Measurements from ENCODE around the gene KRTAP10-6.
"Not testable (repeated sequence)": the region's sequence is repeated elsewhere in the genome, so short reads cannot be mapped to it uniquely, and the experiment has no call there.

KRTAP10-6 gene

DNA sequence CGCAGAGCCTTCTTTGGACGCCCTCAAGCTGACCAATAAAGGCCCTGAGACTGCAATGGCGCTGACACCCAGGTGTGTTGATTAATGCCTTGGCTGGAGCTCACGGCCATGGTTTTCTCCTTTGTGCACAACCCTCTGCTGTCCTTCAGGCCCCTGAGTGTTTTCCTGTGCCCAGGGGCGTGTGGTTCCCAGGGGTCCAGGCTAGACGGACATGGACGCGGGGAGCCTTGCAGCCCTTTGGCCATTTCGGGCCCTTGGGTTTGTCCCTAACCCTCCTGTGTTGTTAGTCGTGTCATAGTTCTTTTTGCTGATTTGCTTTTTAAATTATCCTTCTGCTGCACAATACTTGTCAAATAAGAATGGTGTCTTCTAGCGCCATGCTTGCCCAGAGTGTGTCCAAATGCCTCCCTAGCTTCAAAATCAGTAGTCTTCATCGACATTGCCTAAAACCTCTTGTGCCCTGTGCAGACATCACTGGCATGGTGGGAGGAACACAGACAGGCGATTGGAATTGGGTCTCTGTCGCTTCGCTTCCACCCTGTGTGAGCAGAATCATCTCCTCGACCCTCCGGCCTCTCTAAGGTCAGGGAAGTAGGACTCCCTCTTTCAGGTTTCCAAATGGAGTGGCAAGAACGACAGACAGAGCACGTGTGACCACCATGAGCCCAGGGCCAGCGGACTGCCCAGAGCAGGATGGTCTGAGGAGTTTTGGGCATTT, 16.8 kb downstream of the KRTAP10-6 start:
- TF ChIP-seq CTCF (conservative IDR thresholded peaks at IDR 0.05; ENCODE audit: control insufficient read depth, insufficient read depth, low read depth, low read length), result no peak
- H3K4me3 ChIP-seq (ENCODE audit: control insufficient read depth, low read depth, low read length), result no peak overlapping the region
- no peak for DNase-seq (ENCODE audit: low read depth)

- no peak for DNase-seq (ENCODE audit: low read depth)
- TF ChIP-seq CTCF (conservative IDR thresholded peaks at IDR 0.05; ENCODE audit: control insufficient read depth, insufficient read depth, low read depth, low read length), result no peak
Measured at GRCh38 chr21:44574457-44575306, 17.6 kb downstream of the KRTAP10-6 start.

DNA sequence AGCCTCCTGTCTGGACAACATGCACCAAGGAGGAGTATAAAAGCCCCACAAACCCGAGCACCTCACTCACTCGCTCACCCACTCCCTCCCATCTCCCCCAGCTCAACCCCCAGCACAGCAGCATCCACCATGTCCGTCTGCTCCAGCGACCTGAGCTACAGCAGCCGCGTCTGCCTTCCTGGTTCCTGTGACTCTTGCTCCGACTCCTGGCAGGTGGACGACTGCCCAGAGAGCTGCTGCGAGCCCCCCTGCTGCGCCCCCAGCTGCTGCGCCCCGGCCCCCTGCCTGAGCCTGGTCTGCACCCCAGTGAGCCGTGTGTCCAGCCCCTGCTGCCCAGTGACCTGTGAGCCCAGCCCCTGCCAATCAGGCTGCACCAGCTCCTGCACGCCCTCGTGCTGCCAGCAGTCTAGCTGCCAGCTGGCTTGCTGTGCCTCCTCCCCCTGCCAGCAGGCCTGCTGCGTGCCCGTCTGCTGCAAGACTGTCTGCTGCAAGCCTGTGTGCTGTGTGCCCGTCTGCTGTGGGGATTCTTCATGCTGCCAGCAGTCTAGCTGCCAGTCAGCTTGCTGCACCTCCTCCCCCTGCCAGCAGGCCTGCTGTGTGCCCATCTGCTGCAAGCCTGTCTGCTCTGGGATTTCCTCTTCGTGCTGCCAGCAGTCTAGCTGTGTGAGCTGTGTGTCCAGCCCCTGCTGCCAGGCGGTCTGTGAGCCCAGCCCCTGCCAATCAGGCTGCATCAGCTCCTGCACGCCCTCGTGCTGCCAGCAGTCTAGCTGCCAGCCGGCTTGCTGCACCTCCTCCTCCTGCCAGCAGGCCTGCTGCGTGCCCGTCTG, 18.5 kb downstream of the KRTAP10-6 start, which contains the start of gene KRTAP10-4:
Gene KRTAP10-4 (plus strand): TSS at position 100 of the 827 bp plus-strand sequence. CDS start 30 bp downstream, at position 130.
- not testable (repeated sequence) for H3K4me3 ChIP-seq (ENCODE audit: control insufficient read depth, low read depth, low read length); DNase-seq (ENCODE audit: low read depth)

More at GRCh38 chr21:44574457-44575306, 17.6 kb downstream of the KRTAP10-6 start:
- H3K4me3 ChIP-seq (ENCODE audit: control insufficient read depth, low read depth, low read length), result no peak overlapping the region

DNA sequence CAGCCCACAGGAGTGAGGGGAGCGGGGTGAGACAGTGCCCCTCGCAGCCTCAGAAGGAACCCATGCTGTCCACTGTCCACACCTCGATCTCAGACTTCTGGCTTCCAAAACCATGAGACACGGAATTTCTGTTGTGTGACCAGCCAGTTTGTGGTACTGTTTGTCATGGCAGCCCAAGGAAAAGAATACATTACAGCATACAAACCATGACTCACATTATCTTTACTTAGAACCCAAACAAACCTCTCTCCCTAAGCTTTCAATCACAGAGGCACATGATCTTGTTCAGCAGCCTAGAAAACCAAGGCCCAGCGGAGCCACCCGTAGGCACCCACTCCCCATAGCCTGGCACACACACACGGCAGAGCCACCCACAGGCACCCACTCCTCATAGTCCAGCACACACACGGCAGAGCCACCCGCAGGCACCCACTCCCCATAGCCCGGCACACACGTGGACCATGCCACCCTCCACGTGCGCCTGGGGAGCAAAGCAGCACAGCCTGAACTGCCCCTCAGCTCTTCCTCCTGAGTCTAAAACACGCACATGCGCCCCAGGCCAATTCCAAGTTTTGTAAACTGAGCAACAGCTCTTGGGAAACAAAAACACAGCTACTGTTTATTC, 19.2 kb downstream of the KRTAP10-6 start:
- no peak for DNase-seq (ENCODE audit: low read depth)
- no peak overlapping the region for H3K4me3 ChIP-seq (ENCODE audit: control insufficient read depth, low read depth, low read length)
- TF ChIP-seq CTCF (conservative IDR thresholded peaks at IDR 0.05; ENCODE audit: control insufficient read depth, insufficient read depth, low read depth, low read length), result no peak

DNA sequence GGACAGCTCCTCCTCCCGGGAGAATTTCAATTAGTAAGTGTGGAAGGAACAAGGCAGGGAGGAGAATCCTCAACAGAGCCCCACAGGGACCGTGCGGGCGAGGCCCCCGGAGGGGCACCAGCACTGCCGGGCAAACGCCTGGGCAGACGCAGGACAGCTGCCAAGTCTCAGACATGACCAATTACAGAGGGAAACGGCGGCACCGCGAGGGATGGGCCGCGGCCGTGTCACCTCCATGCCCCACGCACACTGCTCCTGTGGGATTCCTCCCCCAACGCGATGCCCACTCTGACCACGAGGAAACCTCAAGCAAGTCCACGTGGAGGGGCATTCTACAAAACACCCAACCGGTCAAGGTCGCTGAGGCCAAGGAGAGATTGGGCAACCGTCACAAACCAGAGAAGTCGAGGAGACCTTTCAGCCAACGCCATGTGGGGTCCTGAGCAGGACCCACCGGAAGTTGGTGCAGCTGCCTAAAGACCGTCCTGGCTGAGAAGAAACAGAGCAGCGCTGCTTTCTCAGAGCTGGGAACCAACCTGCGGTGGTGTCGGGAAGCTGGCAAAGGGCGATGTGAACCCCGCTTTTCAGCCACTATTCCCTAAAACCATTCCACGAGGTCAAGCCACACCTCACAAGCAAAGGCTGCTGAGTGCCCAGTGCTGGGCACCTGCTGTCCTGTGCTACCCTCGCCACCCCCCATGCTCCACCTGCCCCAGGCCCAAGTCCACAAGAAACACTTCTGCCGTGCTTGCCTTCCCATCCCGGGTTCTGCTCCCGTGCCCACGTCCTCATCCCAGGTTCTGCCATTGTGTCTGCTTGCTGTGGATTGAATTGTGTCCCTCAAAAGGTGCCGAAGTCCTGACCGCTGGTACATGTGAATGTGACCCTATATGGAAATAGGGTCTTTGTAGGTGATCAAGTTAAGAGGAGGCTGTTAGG, 20.2 kb downstream of the KRTAP10-6 start:
- no peak overlapping the region for H3K4me3 ChIP-seq (ENCODE audit: control insufficient read depth, low read depth, low read length)
- TF ChIP-seq CTCF (conservative IDR thresholded peaks at IDR 0.05; ENCODE audit: control insufficient read depth, insufficient read depth, low read depth, low read length), result no peak
- no peak for DNase-seq (ENCODE audit: low read depth)

- no peak for DNase-seq (ENCODE audit: low read depth)
- H3K4me3 ChIP-seq (ENCODE audit: control insufficient read depth, low read depth, low read length), result no peak overlapping the region
- TF ChIP-seq CTCF (conservative IDR thresholded peaks at IDR 0.05; ENCODE audit: control insufficient read depth, insufficient read depth, low read depth, low read length), result no peak
Measured at GRCh38 chr21:44571296-44571695, 21.0 kb downstream of the KRTAP10-6 start.

All from fibroblast of mammary gland (primary cell).